Skeletal muscle cell (primary cell): ENCODE data around the gene DERL3.
A peak's percentile ranks its signal among the peaks of the same experiment; 100 is the strongest.

Experiments
- DNase-seq: peaks from one replicate; pipeline ENCODE4 v3.0.0-alpha.2; 2010; ENCODE audit warnings: low read depth
- H3K4me3 ChIP-seq: 2 replicates; pipeline ENCODE4 v1.5.1; 2011; ENCODE audit warnings: low read depth, mild to moderate bottlenecking, control low read depth, low read length, moderate library complexity

DERL3 gene

DNA sequence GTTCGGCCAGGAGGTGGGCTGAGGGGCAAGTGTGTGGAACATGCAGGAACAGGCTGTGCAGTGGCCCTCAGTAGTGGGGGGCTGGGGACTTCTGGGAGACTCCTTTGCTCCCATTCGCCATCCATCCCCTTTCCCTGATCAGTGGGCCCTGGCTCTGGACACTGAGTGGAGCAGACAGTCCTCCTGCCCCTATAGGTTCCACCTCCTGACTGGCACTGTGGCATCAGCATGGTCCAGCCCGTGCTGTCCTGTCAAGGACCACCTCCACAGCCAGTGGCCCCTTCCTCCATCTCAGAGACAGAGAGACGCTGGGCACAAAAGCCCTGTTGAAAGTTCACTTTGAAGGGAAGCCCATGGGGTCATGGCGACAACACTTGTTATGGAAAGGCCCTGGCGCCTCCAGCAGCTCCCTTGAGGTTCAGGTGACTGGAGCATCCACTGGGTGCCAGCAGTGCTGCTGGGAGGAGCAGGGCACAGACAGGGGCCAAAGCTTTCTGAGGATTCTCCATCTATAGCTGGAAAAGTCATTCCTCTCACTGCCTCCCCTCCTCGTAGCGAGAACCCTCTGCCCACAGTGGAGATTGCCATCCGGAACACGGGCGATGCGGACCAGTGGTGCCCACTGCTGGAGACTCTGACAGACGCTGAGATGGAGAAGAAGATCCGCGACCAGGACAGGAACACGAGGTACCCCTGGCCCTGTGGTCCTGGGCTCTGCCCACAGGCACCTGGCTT lies 5.6 kb downstream of the DERL3 start:
- DNase-seq = no peak
- no peak overlapping the region for H3K4me3 ChIP-seq

DNA sequence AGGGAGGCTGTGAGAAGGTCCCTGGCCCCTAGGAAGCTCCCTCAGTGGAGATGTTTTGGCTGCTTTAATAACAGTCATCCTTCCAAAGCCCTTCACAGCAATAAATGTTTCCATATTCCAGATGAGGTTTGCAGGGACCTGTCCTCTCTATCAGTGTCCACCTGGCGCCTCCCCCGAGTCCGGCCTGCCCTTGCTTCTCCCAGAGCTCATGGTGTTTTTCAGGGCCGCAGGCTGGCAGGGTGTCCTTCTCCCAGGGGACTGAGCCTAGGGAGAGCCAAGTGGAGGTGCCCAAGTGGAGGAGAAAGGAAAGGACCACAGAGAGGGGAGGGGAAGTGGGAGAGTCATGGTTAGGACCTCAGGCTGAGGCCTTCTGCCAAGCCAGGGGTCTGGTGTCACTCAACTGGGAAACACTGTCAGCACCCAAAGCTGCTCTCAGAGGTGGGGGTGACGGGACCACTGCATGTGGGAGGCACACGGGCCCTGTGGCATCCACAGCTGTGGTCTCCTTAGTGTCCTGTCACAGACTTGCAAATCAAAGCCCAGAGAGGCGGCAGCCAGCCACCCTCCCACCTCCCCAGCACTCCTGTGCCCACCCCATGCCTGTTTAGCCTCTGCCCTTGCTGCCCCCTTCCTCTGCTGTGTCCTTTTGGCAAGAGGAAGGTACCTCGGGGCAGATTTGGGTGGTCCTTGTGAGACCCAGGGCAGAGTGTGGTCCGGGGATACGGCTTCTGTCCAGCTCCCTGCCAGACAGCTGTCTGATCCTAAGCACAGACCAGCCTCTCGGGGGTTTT lies 6.4 kb downstream of the DERL3 start:
- no peak for DNase-seq
- no peak overlapping the region for H3K4me3 ChIP-seq

DNA sequence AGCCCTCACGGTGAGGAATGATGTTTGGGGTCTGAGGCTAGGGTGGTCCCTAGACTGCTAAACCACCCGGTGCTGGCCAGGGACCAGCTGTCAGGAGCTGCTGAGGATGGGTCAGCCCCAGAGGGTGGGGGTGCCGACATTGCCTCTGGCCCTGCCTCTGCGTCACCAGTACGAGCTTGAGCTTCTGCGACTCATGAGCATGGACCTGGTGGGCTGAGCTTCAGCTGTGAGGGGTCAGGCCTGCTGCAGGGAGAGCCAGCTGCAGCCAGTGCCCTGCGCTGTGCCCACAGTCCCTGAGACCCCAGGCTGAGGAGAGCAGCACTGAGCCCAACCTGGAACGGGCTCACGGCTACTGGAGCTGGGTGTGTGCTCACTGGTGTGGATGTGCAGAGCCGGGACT lies 7.0 kb downstream of the DERL3 start:
- DNase-seq = no peak
- H3K4me3 ChIP-seq = no peak overlapping the region

DNA sequence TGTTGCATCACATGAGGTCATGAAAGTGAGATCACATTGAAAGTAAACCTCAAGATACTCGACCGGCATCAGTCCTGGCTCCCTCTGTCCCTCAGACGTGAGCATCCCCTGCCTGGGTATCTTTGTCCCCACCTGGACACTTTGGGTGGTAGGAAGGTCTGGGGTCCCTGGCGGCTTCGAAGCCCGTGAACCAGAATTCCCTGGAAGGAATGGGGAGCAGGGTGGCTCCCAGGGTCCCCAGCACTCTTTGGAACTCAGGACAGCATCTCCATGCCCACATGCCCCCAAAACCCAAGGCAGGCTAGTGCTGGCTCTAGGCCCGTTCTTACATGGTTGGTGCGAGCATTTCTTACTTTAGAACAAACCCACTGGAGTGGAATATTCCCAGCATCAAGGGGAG lies 7.5 kb downstream of the DERL3 start:
- H3K4me3 ChIP-seq = no peak overlapping the region
- no peak for DNase-seq

DNA sequence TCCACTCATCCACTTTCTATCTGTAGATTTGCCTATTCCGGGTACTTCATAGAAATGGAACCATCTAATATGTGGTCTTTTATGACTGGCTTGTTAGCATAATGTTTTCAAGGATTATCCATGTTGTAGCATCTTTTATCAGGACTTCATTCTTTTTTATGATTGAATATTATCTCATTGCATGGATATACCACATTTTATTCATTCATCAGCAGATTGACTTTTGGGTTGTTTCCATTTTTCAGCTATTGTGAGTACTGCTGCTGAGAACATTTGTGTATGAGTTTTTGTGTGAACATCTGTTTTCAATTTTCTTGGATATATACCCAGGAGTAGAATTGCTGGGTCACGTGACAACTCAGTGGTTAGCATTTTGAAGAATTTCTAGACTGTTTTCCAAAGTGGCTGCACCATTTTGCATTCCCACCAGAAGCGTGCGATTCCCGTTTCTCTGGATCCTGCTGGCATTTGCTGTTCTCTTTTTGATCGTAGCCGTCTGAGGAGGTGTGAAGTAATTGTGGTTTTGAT lies 8.9 kb downstream of the DERL3 start:
- peak; percentile 64 for DNase-seq
- H3K4me3 ChIP-seq = no peak overlapping the region

DNA sequence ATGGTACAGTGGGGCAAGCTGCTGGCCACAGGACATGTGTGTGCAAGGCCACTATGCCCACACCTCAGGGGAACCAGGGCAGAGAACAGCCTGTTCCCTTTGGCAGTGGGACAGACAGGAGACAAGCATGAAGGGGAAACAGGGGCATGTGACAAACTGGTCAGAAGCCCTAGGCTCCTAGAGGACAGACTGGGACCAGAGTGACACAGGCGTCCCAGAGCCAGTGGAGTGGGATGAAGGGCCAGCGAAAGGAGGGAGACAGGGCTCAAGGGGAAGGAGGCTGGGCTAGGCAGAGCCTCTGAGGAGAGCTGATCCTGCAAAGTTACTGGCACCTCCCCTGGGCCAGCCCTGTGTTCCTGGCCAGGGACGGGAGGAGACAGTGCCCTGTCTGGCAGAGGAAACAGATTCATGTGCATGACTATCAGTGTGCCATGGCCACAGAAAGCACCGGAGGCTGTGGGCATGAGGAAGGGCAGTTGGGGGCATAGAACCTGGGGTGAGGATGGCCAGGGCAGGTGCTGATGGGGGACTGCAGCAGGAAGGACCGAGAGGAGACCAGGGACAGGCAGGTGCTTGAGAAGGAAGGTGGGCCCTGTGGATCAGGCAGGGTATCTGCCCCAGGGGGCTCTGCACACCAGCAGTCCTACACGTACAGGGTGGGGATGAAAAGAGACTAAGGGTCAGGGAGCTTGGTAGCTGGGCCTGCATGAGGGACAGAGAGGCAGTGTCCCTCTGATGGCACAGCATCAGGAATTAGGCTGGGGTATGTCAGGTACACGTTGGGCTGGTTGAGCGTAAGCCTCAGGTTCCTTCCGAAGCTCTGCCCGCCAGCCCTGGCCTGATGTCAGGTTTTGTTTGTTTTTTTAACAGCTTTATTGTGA lies 9.8 kb downstream of the DERL3 start:
- no peak for DNase-seq
- no peak overlapping the region for H3K4me3 ChIP-seq

DNA sequence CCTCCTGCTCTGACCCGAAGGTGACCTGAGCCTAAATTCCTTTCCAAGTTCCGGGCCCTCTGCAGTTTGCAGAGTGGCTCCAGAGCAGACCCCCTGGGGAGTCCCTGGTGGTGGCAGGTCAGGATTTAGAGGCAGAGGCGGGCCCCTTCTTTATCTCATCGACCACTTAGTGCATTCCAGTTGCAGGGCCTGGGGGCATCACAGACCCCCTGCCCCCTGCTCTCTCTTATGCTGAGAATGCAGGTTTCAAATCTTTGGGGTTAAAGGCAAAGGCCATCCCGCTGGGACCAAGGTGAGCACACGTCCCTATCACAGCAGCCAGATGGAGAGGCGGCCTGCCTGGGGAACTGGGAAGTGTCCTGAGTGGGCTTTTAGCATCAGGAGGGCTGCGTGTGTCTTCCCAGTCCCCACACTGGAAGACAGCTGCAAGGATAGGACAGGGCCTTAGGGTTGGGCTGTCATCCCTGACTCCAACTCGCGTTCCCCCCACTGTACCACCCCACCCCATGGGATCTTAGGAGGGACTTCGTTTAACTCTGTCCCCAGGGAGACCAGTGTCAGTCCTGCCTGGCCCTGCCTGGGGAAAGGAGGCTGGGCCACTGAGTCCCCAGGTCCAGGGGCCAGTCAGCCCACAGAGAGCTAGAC lies 11.3 kb downstream of the DERL3 start:
- H3K4me3 ChIP-seq = no peak overlapping the region
- no peak for DNase-seq

DNA sequence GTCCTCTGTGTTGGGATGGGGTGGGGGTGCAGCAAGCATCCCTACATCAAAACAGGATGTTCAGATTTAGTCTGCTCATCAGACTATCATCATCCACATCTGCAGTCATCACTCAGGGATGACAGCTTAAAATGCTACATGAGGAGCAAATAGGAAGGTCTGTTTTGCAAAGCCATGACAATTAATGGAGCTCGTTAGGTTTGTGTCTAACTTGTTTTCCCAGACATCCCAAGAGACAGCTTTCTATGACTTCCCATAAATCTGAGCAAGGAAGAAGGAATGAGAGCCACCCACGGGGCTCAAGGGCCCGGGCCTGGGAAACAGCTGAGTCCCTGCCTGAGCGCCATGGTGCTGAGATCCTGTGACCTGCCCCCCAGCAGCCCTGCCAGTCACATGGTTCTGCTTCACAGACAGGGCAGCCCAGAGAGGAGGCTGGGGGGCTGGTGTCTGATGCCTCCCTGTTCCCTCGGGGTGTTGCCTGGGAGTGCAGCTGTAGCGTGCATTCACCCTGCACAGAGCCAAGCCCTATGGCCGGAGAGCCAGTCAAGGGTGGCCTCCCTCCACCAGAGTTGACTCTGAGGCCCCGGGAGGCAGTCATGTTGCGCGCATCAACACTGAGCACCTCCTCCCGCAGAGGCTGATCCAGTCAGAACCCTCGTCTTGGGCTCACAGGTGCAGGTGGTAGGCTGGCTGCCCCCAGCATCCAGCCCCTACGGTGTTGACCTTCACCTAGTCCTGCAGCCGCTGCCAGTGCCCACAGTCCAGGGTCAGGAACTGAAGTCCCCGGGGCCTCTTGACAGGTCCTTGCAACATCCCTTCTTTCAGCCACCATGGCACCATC lies 12.1 kb downstream of the DERL3 start:
- DNase-seq = peak; percentile 67
- no peak overlapping the region for H3K4me3 ChIP-seq

DNA sequence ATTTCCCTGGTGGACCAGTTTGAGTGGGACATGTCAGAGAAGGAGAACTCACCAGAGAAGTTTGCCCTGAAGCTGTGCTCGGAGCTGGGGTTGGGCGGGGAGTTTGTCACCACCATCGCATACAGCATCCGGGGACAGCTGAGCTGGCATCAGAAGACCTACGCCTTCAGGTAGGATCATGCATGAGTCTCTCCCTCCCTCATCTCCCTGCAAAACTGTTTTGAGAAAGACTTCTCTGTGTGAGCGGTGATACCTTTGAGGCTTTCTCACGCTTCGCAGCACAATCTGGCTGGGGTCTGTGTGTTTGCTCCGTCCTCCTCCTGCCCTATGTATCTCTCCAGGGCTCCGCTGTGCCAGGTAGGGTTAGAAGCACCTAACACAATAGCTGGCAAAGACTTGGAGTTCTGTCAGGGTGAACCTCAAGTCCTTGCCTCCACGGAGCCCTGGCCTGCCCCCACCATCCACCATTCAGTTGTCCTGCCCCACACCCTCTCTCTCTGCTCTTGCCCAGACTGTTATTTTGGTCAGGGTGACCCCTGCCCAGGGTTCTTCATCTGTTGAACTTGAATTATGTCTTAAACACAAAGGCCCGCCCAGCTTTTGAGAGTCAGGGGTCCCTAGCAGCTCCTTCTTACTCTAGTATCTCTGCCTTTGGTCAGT lies 13.4 kb downstream of the DERL3 start:
- DNase-seq = no peak
- H3K4me3 ChIP-seq = no peak overlapping the region

DNA sequence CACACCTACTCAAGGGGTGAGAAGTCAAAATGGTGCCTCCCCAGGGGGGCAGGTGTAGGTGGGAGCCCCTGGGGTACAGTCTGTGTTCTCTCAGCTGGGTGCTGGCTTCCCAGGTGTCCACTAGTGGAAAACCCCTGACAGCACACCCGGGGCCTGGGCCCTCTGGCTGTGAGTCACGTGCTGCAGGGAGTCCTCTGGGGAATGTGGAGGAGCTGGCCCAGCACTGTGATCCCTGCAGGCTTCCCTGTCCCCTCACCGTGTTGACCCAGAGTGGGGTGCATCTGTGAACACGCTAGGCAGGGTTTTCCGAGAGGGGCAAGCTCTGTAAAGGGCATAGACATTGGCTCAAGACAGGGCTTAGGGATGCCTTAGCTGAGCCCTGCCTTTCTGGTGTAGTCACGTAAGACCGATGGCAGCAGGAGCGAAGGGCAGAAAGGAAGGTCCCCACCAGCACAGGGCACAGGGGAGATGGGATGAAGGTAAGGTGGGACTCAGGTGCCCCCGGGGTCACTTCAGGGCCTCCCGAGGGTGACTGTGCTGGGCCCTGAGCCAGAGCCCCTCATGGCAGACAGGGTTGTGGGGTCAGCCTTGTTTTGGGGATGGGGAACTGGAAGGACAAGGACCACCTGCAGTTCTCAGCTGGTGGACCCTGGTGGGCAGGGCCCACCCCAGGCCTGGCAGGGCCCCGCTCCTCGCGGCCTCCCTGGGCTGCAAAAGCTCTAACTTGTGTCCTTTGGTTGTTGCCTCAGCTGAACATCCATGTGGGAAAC lies 14.1 kb downstream of the DERL3 start:
- no peak overlapping the region for H3K4me3 ChIP-seq
- DNase-seq = no peak

DNA sequence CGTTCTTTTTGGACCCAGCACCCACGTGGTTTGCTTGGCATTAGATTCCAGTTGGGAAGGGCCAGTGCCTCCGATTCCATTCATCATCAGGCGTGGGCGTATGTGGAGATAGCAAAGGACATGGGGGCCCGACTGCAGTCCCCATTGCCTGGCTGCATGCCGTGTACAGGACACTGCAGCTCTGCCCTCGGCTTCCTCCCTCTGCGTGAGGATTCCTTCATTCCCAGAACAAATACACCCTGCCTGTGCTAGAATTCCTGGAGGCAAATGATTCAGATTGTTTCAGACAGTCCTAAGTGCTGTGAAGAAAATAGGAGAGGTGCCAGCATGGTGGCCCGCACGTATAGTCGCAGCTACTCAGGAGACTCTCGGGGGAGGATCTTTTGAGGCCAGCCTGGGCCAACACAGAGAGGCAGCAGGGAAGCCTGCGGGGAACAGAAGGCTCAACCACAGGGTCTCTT lies 15.4 kb downstream of the DERL3 start:
- no peak overlapping the region for H3K4me3 ChIP-seq
- no peak for DNase-seq

DNA sequence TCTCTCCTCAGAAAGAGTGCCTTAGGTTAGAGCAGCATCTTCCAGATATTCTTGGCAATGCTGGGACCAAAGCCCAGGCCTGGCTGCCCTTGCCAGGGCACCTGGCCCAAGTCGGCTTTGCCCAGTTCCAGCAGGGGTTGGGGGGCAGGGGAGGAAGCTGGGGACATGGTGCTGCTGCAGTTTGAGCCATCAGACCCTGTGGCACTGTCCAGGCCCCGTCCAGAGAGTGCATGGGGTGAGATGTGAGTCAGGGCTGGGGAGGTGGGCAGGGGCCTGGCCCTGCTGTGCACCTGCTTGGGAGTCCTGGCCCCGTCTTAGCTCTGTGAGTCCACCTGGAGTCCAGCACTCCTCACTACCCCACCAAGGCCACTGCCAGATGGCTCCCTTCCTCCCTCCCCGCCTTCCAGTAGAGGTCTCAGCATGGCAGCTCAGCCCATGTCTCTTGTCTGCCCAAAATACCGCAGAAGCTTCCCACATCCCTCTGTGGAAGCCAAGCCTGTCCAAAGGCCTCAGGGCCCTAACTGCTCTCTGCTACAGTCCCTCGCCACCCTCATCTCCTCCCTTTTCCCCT lies 16.6 kb downstream of the DERL3 start:
- DNase-seq = no peak
- no peak overlapping the region for H3K4me3 ChIP-seq

DNA sequence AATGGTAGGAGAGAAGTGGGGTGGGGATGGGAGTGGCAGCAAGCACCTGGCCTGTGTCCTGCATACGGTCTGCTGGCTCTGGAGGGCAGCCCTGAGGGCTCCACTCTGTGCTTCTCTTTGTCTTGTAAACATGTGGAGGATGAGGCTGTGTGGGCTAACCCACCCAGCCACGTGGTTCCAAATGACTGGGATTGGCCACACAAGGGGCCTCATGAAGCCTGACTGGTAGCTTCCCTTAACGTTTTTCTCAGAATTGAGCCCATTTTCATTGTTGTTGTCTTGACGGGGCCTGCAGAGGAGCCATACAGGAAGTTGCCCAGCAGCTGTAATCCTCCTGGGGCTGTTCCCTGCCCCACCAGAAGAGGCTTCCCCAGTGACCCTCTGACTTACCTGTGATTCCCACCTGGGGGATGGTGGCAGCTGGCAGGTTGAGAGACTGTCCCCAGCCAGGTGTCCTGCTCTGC lies 18.0 kb downstream of the DERL3 start:
- H3K4me3 ChIP-seq = no peak overlapping the region
- DNase-seq = no peak

DNA sequence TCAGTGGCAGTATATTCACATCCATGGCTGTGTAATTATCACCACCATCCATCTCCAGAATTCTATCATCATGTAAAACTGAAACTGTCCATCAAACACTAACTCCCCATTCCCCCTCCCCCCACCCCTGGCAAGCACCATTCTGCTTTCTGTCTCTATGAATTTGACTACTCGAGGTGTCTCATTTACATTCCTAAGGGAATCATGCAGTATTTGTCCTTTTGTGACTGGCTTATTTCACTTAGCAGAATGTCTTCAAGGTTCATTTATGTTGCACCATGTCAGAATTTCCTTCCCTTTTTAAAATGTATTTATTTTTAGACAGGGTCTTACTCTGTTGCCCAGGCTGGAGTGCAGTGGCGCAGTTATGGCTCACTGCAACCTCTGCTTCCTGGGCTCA lies 20.3 kb downstream of the DERL3 start:
- no peak overlapping the region for H3K4me3 ChIP-seq
- DNase-seq = no peak

DNA sequence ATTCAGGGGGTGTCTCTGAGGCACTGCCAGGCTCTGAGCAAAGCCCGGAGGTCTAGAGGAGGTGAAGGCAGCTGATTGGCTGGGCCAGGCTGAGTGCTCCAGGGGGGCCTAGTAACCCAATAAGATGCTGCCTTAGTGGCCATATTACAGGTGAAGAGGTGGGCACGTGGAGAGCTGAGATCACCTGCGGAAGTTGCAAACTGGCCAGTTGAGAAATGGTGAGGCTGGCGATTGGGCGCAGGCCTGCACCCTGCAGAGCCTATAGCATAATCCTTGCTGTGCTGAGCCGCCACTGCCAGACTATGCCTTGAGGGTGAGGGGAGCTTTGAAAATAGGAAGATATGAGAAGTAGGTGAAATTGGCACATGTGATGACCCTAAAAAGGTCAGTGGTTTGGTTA lies 21.7 kb downstream of the DERL3 start:
- no peak overlapping the region for H3K4me3 ChIP-seq
- no peak for DNase-seq

DNA sequence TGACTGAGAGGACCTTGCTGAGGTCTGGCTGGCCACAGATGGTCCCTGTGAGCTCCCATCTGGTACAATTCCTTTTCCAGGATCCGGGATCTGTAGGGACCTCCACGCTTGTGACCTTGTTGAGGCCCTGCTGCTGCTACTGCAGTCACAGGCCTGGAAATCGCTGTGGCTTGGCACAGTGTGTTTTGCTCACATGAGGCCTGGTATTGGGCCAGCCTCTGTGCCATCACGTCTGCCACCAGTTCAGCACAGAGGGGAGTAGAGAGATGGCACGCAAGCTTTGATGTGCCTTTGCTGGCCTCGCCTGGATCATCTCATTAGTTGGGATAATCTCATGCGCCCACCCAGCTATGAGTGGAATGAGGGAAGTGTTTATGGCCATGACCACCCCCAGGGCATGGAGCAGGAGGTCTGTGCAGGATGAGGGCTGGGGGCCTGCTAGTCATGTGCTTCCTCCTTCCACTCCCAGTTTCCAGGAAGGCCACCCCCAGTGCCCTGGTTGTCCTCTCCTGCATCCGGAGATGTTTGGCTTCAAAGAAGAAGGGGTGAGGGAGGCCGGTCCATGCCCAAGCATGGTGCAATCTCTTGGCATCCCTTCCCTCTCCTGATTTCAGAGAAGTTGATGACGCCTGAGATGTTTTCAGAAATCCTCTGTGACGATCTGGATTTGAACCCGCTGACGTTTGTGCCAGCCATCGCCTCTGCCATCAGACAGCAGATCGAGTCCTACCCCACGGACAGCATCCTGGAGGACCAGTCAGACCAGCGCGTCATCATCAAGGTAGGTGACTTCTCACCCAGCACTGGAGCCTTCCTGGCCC lies 22.4 kb downstream of the DERL3 start:
- H3K4me3 ChIP-seq = no peak overlapping the region
- DNase-seq = no peak
